Head of caudate nucleus (tissue), 42 donors: ENCODE data around the gene HMGB4.
A peak's percentile ranks its signal among the peaks of the same experiment; 100 is the strongest.

Source experiments
- DNase-seq, 42 donors: peaks; one replicate each; pipeline versions ENCODE4 v3.0.0 to v3.0.0-alpha.2; 2020 to 2021; ENCODE audit warnings: mixed read lengths in 7 of 42
- intact Hi-C: fragments of 100-400 bp; cut with DNase I; formaldehyde crosslinking; loops from one replicate; pipeline ENCODE4 v1.15.0; 2022

Gene HMGB4

DNA sequence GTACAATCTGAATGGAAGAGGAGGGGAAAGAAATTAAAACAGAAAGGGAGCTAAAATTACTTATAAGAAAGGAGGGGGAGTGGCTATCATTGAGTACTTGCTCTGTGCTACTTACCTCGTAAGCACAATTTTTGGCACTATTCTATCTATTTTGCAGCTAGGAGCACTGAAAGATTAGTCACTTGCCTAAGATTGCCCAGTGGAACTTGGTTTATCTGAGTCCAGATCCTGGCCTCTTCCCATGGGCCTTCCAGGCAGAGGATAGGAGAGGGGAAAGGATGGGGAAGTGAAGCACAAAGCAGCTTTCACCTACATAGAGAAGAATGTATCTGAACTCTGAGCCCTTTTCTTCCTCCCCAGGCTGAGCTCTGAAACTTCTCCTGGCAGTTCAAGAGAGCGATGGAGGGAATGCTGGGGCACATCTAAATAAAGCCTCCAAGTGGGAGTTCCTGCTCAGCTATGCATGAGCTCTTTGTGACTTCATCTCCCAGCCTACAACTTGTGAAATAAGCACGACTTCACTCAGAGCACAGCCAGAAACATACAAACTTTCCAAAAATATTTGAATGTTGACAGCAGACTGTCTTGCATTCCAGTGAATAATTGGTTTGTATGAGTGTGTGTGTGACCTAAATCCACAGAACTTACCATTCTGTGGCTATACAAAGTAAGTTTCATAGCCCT lies 29.4 kb downstream of the HMGB4 start:
- intact Hi-C loops: no loop called here
- peak in 29 of 42 donors; percentile 16 to 90 (median 61) for DNase-seq

GRCh38 chr1:33895396-33895795 lies 31.5 kb downstream of the HMGB4 start:
- intact Hi-C loops: no loop called here
- DNase-seq: peak in 1 of 42 donors; percentile 37

- intact Hi-C loops: no loop called here
- peak in 2 of 42 donors; percentile 29 to 41 for DNase-seq
Measured at GRCh38 chr1:33895976-33896375, 32.1 kb downstream of the HMGB4 start.

DNA sequence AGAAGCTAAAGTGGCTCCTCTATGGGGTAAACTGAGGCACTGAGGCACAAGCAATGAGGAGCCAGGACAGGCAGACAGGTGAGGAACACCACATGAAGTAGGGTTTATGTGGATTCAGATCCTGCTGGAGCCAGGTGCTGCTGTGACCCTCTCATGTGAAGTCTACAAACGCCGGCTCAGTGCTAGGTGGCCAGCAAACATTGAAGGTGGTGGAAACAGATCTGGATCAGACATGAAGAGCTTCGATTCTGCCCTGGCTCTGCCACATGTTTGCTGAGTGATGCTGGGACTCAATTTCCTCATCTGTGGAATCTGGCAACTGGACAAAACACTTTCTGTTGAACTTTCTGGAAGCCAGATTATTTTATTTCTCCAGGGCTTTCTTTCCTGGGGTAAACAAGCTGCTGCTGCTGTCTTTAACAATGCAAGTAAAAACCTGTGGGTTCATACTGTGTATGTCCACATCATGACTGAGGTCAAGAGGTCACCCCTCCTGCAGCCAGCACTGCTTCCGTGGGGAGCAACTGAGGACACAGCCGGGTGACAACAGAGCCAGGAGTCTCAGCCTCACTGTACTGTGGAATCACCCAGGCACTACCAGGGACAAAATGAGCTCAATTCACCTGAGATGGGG lies 33.3 kb downstream of the HMGB4 start:
- DNase-seq: peak in 1 of 42 donors; percentile 37
- intact Hi-C loops: no loop called here

GRCh38 chr1:33898406-33898805 lies 34.5 kb downstream of the HMGB4 start:
- intact Hi-C loops: no loop called here
- peak in 1 of 42 donors; percentile 46 for DNase-seq

- peak in 1 of 42 donors; percentile 38 for DNase-seq
- intact Hi-C loops: no loop called here
Measured at GRCh38 chr1:33898881-33899280, 35.0 kb downstream of the HMGB4 start.

- peak in 1 of 42 donors; percentile 40 for DNase-seq
- intact Hi-C loops: no loop called here
Measured at GRCh38 chr1:33899746-33900145, 35.9 kb downstream of the HMGB4 start.

DNA sequence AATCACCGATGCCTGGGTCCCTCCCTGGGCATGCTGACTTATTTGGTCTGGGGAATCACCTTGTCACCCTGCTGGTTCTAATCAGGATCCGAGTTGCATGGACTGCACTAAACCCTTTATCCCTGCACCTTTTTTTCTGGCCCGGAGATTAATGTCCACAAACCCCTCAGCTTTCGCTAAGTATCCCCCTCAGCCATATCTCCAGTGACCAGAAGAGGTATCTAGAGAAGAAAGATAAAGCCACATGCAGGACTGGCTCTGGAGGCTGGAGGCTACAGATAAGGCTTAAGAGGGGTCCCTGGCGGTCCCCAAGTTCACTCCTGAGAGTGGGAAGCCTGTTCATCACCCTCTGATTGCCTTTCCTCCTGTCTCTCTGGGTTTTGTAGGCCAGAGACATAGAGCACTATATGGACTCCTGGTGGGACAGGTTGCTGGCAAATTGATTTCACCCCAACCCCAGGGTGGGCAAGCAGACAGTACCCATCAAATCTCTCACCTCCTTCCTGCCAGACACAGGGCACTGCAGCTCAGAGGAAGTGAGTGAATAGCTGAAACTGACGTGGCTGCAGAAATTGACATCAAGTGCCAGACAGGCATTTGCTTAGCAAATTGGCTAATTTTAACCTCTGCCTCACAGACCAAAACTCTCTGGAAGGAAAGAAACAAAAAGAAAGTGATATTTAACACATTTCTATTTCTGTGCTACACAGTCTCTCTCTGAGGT lies 38.8 kb downstream of the HMGB4 start:
- intact Hi-C loops: no loop called here
- DNase-seq: peak in 1 of 42 donors; percentile 41

- DNase-seq: peak in 1 of 42 donors; percentile 36
- intact Hi-C loops: no loop called here
Measured at GRCh38 chr1:33903210-33903589, 39.3 kb downstream of the HMGB4 start.

GRCh38 chr1:33905241-33905640 lies 41.4 kb downstream of the HMGB4 start:
- peak in 1 of 42 donors; percentile 7 for DNase-seq
- intact Hi-C loops: no loop called here

GRCh38 chr1:33906156-33906555 lies 42.3 kb downstream of the HMGB4 start:
- DNase-seq: peak in 1 of 42 donors; percentile 0
- intact Hi-C loops: no loop called here

- intact Hi-C loops: no loop called here
- peak in 19 of 42 donors; percentile 8 to 76 (median 38) for DNase-seq
Measured at GRCh38 chr1:33908324-33908956, 44.6 kb downstream of the HMGB4 start.
